ENCODE data around the gene ZNF205. TPM values are rescaled to one million over a fixed set of nuclear protein-coding genes. Genes with fewer than 3 reads are reported as not detected.

Gene ZNF205
- total and polyA plus RNA-seq, 9 of the 15 experiments (the other 6 are each of a cell fraction or from before 2014, with no cell fraction given), result 2.4 to 11.8 (median 5.1) TPM; not detected in 2

DNA sequence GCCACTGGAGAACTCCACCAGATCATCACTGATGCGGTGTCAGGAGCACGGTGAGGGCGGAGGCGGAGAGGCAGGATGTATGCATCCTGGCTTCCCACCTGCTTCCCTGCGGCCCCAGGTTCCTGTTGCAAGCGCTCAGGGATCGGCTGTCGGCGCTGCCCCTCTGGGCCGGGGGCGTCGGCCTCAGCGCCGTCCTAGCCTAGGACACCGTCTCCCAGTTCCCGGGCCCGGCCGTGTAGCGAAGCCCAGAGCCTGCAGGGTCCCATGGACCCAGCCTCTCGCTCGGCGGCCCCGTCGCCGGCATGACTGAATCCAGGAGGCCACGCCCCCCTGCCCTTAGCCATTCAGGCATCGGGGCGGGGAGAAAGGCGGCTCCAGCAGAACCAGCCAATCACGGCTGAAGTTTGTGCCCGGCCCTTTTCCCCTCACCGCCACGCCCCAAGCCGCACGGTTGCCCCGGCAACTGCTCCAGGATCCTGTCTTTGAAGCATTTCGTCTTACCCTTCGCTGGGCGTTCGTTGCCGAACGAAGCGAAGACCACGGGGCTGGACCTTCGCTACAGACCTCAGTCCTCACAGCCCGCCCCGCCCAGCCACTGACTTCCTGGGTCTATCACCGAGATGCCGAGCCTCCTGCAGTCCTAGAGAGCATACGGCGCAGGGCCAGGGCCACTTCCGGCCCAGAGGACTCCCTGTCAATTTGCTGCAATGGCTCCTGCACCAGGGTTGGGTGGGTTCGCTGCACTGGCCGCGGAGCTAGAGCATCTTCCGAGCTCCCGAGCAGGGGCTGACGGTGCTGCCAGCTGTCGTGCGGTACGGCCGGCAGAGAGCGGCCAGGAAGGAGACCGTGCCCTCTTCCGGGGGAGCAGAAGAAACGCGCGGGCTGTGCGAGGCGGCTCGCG, 11.8 kb downstream of the ZNF205 start (continued):
- TF ChIP-seq YY1 (IDR thresholded peaks at IDR 0.05; ENCODE audit: borderline replicate concordance in 1 of 3, control insufficient read depth in 1 of 3, extremely low read depth in 1 of 3, insufficient read depth in 3 of 3, insufficient read length in 1 of 3, insufficient replicate concordance in 2 of 3, low read depth in 1 of 3, low read length in 2 of 3) (peak; percentile 31 to 88 (median 75)), ZEB2 (IDR thresholded peaks at IDR 0.05) (0 out of 2 replicates have a peak, but pooled peaks have one; percentile 18), MAFG (tag; conservative IDR thresholded peaks at IDR 0.05) (no peak), THRAP3 (IDR thresholded peaks at IDR 0.05; ENCODE audit: borderline replicate concordance) (no peak), ZNF408 (CRISPR knock-in tag; IDR thresholded peaks at IDR 0.05; ENCODE audit: low read depth) (no peak), MCM3 (IDR thresholded peaks at IDR 0.05) (no peak), BRD4 (IDR thresholded peaks at IDR 0.05) (no peak), ZNF507 (tag; conservative IDR thresholded peaks at IDR 0.05) (no peak), NFATC3 (IDR thresholded peaks at IDR 0.05) (no peak), PTTG1 (tag; IDR thresholded peaks at IDR 0.05; ENCODE audit: low read depth) (no peak), RHOXF2B (CRISPR knock-in tag; conservative IDR thresholded peaks at IDR 0.05) (no peak), ZNF766 (CRISPR knock-in tag; conservative IDR thresholded peaks at IDR 0.05) (no peak), BRD9 (IDR thresholded peaks at IDR 0.05; ENCODE audit: low read depth, partially characterized antibody) (peak; percentile 19), SAFB2 (IDR thresholded peaks at IDR 0.05; ENCODE audit: borderline replicate concordance, low read depth, low read length, severe bottlenecking) (no peak), MTA2 (IDR thresholded peaks at IDR 0.05; ENCODE audit: low read depth) (no peak), NCOR1 (IDR thresholded peaks at IDR 0.05) (no peak), DMBX1 (CRISPR knock-in tag; IDR thresholded peaks at IDR 0.05; ENCODE audit: borderline replicate concordance) (no peak), FOXA3 (CRISPR knock-in tag; conservative IDR thresholded peaks at IDR 0.05 in 1 of 2, IDR thresholded peaks at IDR 0.05 in 1 of 2) (peak in 1 of 2 experiments; percentile 81; a peak in 2 of 4 replicates), JUNB (CRISPR knock-in tag; conservative IDR thresholded peaks at IDR 0.05) (no peak), SUPT5H (IDR thresholded peaks at IDR 0.05) (peak; percentile 72), ZNF436 (CRISPR knock-in tag; IDR thresholded peaks at IDR 0.05) (no peak), KLF16 (IDR thresholded peaks at IDR 0.05) (no peak), NR3C1 (CRISPR knock-in tag; IDR thresholded peaks at IDR 0.05) (no peak)
- TF ChIP-seq, protein P1, sequence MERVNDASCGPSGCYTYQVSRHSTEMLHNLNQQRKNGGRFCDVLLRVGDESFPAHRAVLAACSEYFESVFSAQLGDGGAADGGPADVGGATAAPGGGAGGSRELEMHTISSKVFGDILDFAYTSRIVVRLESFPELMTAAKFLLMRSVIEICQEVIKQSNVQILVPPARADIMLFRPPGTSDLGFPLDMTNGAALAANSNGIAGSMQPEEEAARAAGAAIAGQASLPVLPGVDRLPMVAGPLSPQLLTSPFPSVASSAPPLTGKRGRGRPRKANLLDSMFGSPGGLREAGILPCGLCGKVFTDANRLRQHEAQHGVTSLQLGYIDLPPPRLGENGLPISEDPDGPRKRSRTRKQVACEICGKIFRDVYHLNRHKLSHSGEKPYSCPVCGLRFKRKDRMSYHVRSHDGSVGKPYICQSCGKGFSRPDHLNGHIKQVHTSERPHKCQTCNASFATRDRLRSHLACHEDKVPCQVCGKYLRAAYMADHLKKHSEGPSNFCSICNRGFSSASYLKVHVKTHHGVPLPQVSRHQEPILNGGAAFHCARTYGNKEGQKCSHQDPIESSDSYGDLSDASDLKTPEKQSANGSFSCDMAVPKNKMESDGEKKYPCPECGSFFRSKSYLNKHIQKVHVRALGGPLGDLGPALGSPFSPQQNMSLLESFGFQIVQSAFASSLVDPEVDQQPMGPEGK (CRISPR knock-in tag; IDR thresholded peaks at IDR 0.05; ENCODE audit: borderline replicate concordance), result no peak
- TF ChIP-seq, protein P2, sequence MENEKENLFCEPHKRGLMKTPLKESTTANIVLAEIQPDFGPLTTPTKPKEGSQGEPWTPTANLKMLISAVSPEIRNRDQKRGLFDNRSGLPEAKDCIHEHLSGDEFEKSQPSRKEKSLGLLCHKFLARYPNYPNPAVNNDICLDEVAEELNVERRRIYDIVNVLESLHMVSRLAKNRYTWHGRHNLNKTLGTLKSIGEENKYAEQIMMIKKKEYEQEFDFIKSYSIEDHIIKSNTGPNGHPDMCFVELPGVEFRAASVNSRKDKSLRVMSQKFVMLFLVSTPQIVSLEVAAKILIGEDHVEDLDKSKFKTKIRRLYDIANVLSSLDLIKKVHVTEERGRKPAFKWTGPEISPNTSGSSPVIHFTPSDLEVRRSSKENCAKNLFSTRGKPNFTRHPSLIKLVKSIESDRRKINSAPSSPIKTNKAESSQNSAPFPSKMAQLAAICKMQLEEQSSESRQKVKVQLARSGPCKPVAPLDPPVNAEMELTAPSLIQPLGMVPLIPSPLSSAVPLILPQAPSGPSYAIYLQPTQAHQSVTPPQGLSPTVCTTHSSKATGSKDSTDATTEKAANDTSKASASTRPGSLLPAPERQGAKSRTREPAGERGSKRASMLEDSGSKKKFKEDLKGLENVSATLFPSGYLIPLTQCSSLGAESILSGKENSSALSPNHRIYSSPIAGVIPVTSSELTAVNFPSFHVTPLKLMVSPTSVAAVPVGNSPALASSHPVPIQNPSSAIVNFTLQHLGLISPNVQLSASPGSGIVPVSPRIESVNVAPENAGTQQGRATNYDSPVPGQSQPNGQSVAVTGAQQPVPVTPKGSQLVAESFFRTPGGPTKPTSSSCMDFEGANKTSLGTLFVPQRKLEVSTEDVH (IDR thresholded peaks at IDR 0.05; ENCODE audit: low read depth, partially characterized antibody), result peak; percentile 82
